Activated T-cell treated with anti-CD3 and anti-CD28 coated beads, Interleukin-2, amount 50 U/mL, for 4 hours (primary cell): ENCODE results near the gene CRPPA. TPM values are rescaled to one million over a fixed set of nuclear protein-coding genes. Genes with fewer than 3 reads are reported as not detected.

Experiments used
- ATAC-seq, 2 donors: fragments of 200-7000 bp; cut with Tn5 transposase; one replicate each; pipeline ENCODE4 v1.10.0; 2021
- DNase-seq: peaks from one replicate; pipeline ENCODE4 v3.0.0-alpha.2; 2020
- H3K27me3 Mint-ChIP-seq: one replicate; pipeline ENCODE4 v1.8.0; 2021; ENCODE audit warnings: low read depth, mixed read lengths
- H3K36me3 Mint-ChIP-seq: one replicate; pipeline ENCODE4 v1.8.0; 2022; ENCODE audit warnings: mixed read lengths; ENCODE audit not compliant: insufficient read depth
- H3K4me1 Mint-ChIP-seq: one replicate; pipeline ENCODE4 v1.8.0; 2021; ENCODE audit warnings: low read depth, mixed read lengths
- H3K4me3 Mint-ChIP-seq: one replicate; pipeline ENCODE4 v1.8.0; 2021; ENCODE audit warnings: mild to moderate bottlenecking, moderate library complexity, mixed read lengths
- H3K9me3 Mint-ChIP-seq: one replicate; pipeline ENCODE4 v1.8.0; 2021; ENCODE audit warnings: mixed read lengths
- total RNA-seq, 3 donors: library from RNA; stranded (reverse); gene quantifications; one replicate each; pipeline ENCODE4 v1.2.1, GENCODE V29; 2021

CRPPA gene
- total RNA-seq, 3 donors from 2014 or later, result 0.46 to 1.2 (median 1.2) TPM

- Mint-ChIP-seq H3K9me3 (no peaks in the 10 kb centered on the region), H3K36me3 (no peaks in the 10 kb centered on the region), H3K4me1 (no peaks in the 10 kb centered on the region), H3K27me3 (no peaks in the 10 kb centered on the region), H3K4me3 (no peak overlapping the region)
- DNase-seq, result no peak
- no peak for ATAC-seq
These were observed 12.3 kb upstream of the CRPPA start for GRCh38 chr7:16433568-16434122.

- Mint-ChIP-seq H3K27me3 (no peaks in the 10 kb centered on the region), H3K4me3 (no peak overlapping the region), H3K9me3 (no peaks in the 10 kb centered on the region), H3K4me1 (no peaks in the 10 kb centered on the region), H3K36me3 (no peaks in the 10 kb centered on the region)
- DNase-seq (no peak), ATAC-seq (no peak)
These were observed 11.0 kb upstream of the CRPPA start for GRCh38 chr7:16432425-16432731.

- no peaks in the 10 kb centered on the region for H3K4me1 Mint-ChIP-seq
These were observed 10.5 kb upstream of the CRPPA start for GRCh38 chr7:16431646-16432424.

GRCh38 chr7:16430133-16430532 is 8.8 kb upstream of the CRPPA start:
- H3K36me3 Mint-ChIP-seq, result no peaks in the 10 kb centered on the region
- ATAC-seq, result no peak
- no peaks in the 10 kb centered on the region for H3K9me3 Mint-ChIP-seq

More at GRCh38 chr7:16431646-16432424, 10.5 kb upstream of the CRPPA start:
- DNase-seq (peak; percentile 7), ATAC-seq (peak; percentile 34 to 41)
- Mint-ChIP-seq H3K4me3 (no peak overlapping the region), H3K27me3 (no peaks in the 10 kb centered on the region), H3K36me3 (no peaks in the 10 kb centered on the region), H3K9me3 (no peaks in the 10 kb centered on the region)

GRCh38 chr7:16428672-16429071 is 7.3 kb upstream of the CRPPA start:
- Mint-ChIP-seq H3K36me3 (no peaks in the 10 kb centered on the region), H3K9me3 (no peaks in the 10 kb centered on the region), H3K4me1 (no peaks in the 10 kb centered on the region), H3K4me3 (no peak overlapping the region), H3K27me3 (no peaks in the 10 kb centered on the region)
- no peak for ATAC-seq
- DNase-seq, result no peak

More at GRCh38 chr7:16430133-16430532, 8.8 kb upstream of the CRPPA start:
- no peak overlapping the region for H3K4me3 Mint-ChIP-seq
- H3K27me3 Mint-ChIP-seq, result no peaks in the 10 kb centered on the region
- no peak for DNase-seq
- no peaks in the 10 kb centered on the region for H3K4me1 Mint-ChIP-seq

GRCh38 chr7:16428182-16428581 is 6.8 kb upstream of the CRPPA start:
- Mint-ChIP-seq H3K9me3 (no peaks in the 10 kb centered on the region), H3K27me3 (no peaks in the 10 kb centered on the region), H3K36me3 (no peaks in the 10 kb centered on the region), H3K4me1 (no peaks in the 10 kb centered on the region), H3K4me3 (no peak overlapping the region)
- DNase-seq (no peak), ATAC-seq (no peak)

GRCh38 chr7:16423761-16424160 is 2.4 kb upstream of the CRPPA start:
- H3K36me3 Mint-ChIP-seq, result no peaks in the 10 kb centered on the region
- no peak for ATAC-seq
- peaks cover 18% of the 10 kb centered on the region for H3K27me3 Mint-ChIP-seq
- no peak for DNase-seq
- no peak overlapping the region for H3K4me3 Mint-ChIP-seq
- no peaks in the 10 kb centered on the region for H3K9me3 Mint-ChIP-seq
- H3K4me1 Mint-ChIP-seq, result peaks cover 10% of the 10 kb centered on the region

- Mint-ChIP-seq H3K9me3 (no peaks in the 10 kb centered on the region), H3K36me3 (no peaks in the 10 kb centered on the region), H3K4me1 (peaks cover 10% of the 10 kb centered on the region), H3K27me3 (peaks cover 18% of the 10 kb centered on the region), H3K4me3 (no peak overlapping the region)
- DNase-seq (no peak), ATAC-seq (no peak)
These were observed 1.6 kb upstream of the CRPPA start for GRCh38 chr7:16422917-16423316.

GRCh38 chr7:16422103-16422435 is 731 bp upstream of the CRPPA start:
- DNase-seq, result no peak
- Mint-ChIP-seq H3K4me3 (peak overlapping the region; percentile 51), H3K27me3 (peaks cover 20% of the 10 kb centered on the region), H3K4me1 (peaks cover 10% of the 10 kb centered on the region), H3K36me3 (no peaks in the 10 kb centered on the region), H3K9me3 (no peaks in the 10 kb centered on the region)
- no peak for ATAC-seq

- ATAC-seq, result peak; percentile 91 to 93
- Mint-ChIP-seq H3K9me3 (no peaks in the 10 kb centered on the region), H3K27me3 (peaks cover 23% of the 10 kb centered on the region), H3K4me1 (peaks cover 10% of the 10 kb centered on the region), H3K36me3 (no peaks in the 10 kb centered on the region), H3K4me3 (peak overlapping the region; percentile 80)
- peak; percentile 77 for DNase-seq
These were observed 547 bp downstream of the CRPPA start for GRCh38 chr7:16420649-16421332.

- H3K27me3 Mint-ChIP-seq, result peaks cover 23% of the 10 kb centered on the region
- peak overlapping the region; percentile 80 for H3K4me3 Mint-ChIP-seq
- ATAC-seq (no peak), DNase-seq (no peak)
- H3K4me1 Mint-ChIP-seq, result peaks cover 10% of the 10 kb centered on the region
- no peaks in the 10 kb centered on the region for H3K36me3 Mint-ChIP-seq
- no peaks in the 10 kb centered on the region for H3K9me3 Mint-ChIP-seq
These were observed 1.0 kb downstream of the CRPPA start for GRCh38 chr7:16420329-16420648.

GRCh38 chr7:16419859-16420258 is 1.5 kb downstream of the CRPPA start:
- DNase-seq, result no peak
- Mint-ChIP-seq H3K36me3 (no peaks in the 10 kb centered on the region), H3K27me3 (peaks cover 23% of the 10 kb centered on the region), H3K9me3 (no peaks in the 10 kb centered on the region), H3K4me1 (peaks cover 10% of the 10 kb centered on the region), H3K4me3 (peak overlapping the region; percentile 80)
- no peak for ATAC-seq

GRCh38 chr7:16419126-16419525 is 2.2 kb downstream of the CRPPA start:
- ATAC-seq, result no peak
- no peak overlapping the region for H3K4me3 Mint-ChIP-seq
- no peak for DNase-seq
- peaks cover 23% of the 10 kb centered on the region for H3K27me3 Mint-ChIP-seq
- H3K9me3 Mint-ChIP-seq, result no peaks in the 10 kb centered on the region
- H3K36me3 Mint-ChIP-seq, result no peaks in the 10 kb centered on the region
- peaks cover 10% of the 10 kb centered on the region for H3K4me1 Mint-ChIP-seq

- H3K36me3 Mint-ChIP-seq, result no peaks in the 10 kb centered on the region
- H3K9me3 Mint-ChIP-seq, result no peaks in the 10 kb centered on the region
- peaks cover 23% of the 10 kb centered on the region for H3K27me3 Mint-ChIP-seq
- peaks cover 10% of the 10 kb centered on the region for H3K4me1 Mint-ChIP-seq
- no peak overlapping the region for H3K4me3 Mint-ChIP-seq
- ATAC-seq (no peak), DNase-seq (no peak)
These were observed 3.4 kb downstream of the CRPPA start for GRCh38 chr7:16417906-16418305.
